Activated CD8-positive, alpha-beta memory T cell treated with anti-CD3 and anti-CD28 coated beads, Interleukin-2, amount 50 U/mL, for 24 hours (primary cell): ENCODE data around the gene SLK.

ENCODE experiments used
- DNase-seq: peaks from one replicate; pipeline ENCODE4 v3.0.0-alpha.2; 2020; ENCODE audit errors: extremely low read depth

SLK gene

GRCh38 chr10:103990121-103990520, 23.2 kb downstream of the SLK start:
- DNase-seq: no peak

- DNase-seq: no peak
Measured at GRCh38 chr10:103990531-103990930, 23.6 kb downstream of the SLK start.

DNA sequence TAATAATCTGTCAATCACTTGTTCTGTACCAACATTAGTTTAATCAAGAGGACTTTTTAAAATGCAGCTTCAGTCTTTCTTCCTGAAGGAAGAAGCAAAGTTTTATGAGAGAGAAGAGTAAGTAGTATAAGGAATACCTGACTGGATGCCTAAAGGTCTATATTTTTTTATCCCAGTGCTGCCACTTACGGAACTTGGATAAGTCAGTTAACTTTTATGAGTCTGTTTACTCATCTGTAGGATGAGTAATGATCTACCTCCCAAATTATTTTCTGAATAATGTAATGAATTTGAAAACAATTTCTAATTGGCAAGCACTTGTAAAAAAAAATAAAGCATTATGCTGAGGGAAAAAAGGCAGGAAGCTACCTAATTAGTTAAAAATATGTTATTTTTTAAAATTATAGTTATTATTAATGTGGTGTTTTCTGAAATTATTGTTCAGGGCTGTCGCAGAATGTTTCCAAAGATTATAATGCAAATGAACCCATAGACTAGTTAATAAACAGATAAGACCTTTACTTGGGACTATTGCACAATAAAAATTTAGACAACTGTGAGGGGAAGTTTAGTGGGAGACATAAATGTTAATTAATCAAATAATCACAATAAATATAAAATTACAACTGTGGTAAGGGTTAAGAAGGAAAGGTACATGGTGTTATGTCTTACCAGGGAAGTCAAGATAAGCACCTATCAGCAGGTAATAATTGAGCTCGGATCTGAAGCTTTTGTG, 24.6 kb downstream of the SLK start:
- no peak for DNase-seq

DNA sequence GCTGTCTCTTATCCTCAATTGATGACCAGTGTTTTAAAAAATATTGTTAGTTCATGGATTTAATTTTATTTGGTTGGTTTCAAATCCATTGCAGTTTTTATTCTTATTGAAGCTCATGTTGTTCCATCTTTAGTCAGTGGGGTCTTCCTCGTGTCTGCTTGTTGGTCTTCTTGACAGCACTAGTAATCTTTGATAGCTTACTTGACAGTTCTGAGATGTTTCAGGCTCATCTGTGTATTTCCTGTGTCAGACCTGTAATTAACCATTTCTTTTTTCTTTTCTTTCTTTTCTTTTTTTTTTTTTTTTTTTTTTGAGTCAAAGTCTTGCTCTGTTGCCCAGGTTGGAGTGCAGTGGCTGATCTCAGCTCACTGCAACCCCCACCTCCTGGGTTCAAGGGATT, 28.2 kb downstream of the SLK start:
- no peak for DNase-seq

- no peak for DNase-seq
Measured at GRCh38 chr10:103998805-103999204, 31.9 kb downstream of the SLK start.

DNA sequence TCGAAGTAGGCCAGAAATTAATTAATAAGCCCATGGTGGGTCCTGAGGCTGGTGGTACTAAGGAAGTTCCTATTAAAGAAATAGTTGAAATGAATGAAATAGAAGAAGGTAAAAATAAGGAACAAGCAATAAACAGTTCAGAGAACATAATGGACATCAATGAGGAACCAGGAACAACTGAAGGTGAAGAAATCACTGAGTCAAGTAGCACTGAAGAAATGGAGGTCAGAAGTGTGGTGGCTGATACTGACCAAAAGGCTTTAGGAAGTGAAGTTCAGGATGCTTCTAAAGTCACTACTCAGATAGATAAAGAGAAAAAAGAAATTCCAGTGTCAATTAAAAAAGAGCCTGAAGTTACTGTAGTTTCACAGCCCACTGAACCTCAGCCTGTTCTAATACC, 36.0 kb downstream of the SLK start:
- DNase-seq: no peak

DNA sequence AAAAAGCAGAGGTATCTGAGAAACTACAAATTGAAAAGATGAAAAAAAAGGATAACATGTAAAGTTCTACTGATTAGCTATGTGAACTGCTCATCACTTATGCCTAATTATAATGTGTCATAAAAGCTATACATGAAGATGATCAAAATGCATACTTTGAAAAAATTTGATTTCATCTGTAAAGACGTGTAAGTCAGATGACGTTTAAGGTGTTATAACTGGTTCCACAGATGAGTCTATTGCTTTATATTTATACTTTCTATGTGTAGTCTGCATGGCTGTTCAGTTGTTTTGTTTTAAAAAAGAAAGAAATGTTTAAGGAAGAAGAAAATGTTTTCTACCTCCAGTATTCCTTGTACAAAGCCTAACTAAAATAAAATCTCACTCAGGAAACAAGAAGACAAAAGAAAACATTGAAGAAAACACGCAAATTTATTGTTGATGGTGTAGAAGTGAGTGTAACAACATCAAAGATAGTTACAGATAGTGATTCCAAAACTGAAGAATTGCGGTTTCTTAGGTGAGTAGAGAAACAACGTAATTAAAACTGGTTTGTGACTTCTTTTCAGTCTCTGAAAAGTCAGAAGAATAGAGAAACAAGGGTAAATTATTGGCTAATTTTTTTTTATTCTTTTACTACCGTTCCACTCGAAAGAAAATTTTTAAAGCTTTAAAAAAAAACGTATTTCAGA, 38.4 kb downstream of the SLK start:
- DNase-seq: no peak

DNA sequence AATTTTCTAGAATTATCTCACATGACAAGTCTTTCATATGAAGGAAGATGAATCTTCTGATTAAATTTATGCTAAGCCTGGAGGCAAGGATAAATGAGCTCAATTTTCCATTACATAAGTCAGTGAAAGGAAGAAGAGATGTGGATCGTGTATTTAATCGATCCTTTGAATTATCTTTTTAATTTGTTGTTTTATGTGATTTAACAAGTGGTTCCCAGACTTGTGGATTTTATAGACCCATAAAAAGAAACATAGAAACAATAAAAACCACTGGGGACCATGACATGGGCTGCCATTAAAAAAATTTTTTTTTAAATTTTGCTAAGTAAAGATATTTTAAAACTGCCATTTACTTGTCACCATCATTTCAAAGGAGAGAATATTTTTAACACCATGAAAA, 45.0 kb downstream of the SLK start:
- no peak for DNase-seq

GRCh38 chr10:104013489-104013888, 46.5 kb downstream of the SLK start:
- no peak for DNase-seq

- DNase-seq: no peak
Measured at GRCh38 chr10:104014176-104014575, 47.2 kb downstream of the SLK start.

GRCh38 chr10:104016661-104017060, 49.7 kb downstream of the SLK start:
- DNase-seq: no peak

GRCh38 chr10:104018471-104018870, 51.5 kb downstream of the SLK start:
- no peak for DNase-seq

- no peak for DNase-seq
Measured at GRCh38 chr10:104020020-104020419, 53.1 kb downstream of the SLK start.

DNA sequence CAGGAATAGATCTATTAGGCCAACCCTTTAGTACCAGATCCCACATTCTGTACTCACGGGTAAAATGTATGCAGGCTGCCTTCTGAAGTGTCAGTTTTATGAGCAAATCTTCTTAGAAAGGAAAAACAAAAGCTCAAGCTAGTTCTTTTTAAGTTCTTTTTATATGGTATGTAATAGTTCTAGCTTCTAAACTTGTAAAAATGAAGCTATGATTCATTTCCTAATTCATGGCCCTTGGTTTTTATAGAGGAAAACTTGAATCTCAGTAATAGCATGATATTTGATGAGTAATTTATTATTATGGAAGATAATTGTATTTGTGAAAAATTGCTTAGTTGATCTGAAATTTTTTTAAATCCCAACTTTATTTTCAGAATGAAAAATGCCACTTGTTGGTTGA, 54.3 kb downstream of the SLK start:
- no peak for DNase-seq

DNA sequence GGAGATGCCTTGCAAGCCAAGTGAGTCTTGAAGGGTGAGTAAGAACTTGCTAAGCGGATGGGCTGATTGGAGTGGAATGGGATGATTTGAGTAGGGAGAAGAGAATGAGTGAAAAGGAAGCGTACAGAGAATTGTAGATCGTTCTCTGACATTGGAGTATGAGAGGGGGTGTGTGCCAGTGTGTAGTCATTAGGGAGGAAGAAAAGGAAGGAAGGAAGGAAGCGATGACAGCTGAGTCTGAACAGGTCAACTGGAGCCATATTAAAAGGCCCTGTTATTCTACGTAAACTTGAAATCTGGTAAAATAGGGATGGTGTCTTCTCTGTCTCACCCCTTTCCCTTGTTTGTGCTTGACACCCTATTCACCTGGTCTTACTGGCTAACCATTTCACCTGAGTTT, 55.1 kb downstream of the SLK start:
- DNase-seq: no peak

DNA sequence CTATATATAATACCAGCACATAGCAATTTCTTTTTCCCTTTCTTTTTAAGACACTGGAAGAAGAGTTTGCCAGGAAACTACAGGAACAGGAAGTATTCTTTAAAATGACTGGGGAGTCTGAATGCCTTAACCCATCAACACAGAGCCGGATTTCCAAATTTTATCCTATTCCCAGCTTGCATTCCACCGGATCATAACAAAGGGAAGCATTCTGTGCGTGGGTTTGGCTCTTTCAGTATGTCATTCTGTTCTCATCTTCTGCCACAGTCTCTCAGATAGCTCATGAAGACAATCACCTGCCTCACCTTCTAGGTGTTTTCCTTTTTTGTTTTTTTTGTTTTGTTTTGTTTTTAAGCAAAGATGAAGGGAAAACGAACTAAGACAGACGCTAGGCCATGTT, 58.6 kb downstream of the SLK start:
- DNase-seq: no peak

DNA sequence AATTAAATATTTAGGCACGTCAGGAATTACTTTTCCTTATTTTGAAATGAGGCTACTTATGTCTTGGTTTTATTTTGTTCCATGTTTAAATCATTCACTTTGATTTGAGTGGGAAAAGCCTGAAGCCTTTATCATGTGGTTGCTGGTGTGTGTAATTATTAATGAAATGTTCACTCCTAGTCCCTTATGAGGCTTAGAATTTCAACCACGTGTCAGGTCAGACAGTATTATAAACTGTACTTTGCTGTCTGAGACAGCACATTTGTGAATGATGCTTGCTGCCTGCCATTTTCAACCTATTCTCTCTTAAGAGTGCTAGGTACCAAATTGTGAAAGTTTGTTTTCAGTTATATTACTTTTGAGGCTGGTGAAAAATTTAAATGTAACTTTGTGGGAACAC, 59.8 kb downstream of the SLK start:
- no peak for DNase-seq

DNA sequence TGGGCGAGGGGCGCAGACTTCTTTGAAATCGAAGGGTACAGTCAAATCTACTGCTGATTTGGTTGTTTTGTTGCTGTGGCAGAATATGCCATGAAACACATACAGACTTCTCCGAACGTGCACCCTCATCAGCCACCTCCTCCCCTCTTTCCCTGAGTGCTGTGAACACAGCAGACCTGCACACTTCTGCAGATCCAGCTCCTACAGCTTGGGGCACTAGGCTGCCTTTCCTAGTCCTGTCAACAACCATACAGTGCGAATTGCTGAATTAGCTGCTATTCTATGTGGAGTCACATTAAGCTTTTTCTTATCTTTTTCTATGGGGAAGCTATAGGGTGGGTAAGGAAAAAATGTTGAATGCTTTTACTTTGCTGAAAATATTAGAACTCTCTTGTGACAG, 61.2 kb downstream of the SLK start:
- DNase-seq: no peak

- no peak for DNase-seq
Measured at GRCh38 chr10:104028823-104029520, 62.0 kb downstream of the SLK start.

DNA sequence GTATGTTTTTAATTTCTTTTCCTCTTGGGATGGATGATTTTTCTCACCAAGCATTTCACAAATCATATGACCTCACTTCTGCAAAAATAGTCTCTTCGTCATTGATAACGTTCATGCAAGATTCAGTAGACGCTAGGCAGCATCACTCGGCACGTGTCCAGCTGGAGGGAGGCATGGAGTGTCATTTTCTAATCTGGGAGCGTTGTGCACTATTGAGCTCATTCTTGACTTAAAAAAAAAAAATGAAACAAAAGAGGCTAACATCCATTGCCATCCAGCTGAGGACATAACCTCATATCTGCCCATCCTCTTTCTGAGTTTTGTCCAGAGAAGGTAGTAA, 62.6 kb downstream of the SLK start:
- DNase-seq: no peak

DNA sequence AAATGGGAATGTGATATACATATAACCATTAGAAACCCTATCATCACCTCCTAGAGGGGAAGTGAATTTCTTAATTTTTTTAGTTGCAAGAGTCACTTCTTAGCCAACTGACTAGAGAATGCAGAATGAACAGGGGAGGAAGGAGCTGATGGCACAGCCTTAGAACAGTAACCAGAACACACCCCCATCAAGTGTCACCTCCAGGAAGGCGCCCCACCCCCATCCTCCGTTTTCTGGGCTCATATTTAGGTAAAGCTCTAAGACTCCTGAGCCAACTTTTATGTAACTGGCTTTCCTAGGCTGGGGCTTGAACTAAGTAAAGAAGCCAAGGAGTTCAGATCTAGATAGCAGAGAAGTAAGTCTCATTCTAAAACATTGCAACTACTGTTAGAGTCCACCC, 64.7 kb downstream of the SLK start:
- no peak for DNase-seq

GRCh38 chr10:104032144-104032775, 65.3 kb downstream of the SLK start:
- DNase-seq: no peak
